K562 (cell line): ENCODE measurements around the gene SAE1.

Source experiments
- CTCF ChIP-seq, 3 experiments: IDR thresholded peaks in 2 of 3; conservative IDR thresholded peaks in 1 of 3; 2 replicates each; pipeline ENCODE4 v1.5.1; 2011 to 2012; ENCODE audit warnings: low read length in 3 of 3, mild to moderate bottlenecking in 3 of 3, control low read depth in 2 of 3, improper control_type of control experiment in 1 of 3, inconsistent platforms in 1 of 3, low read depth in 1 of 3, mixed read lengths in 1 of 3, moderate library complexity in 1 of 3; ENCODE audit not compliant: insufficient read depth in 2 of 3
- ZNF274 ChIP-seq: IDR thresholded peaks from 2 replicates; pipeline ENCODE4 v1.6.1; 2011; ENCODE audit warnings: low read depth, mild to moderate bottlenecking, low read length, moderate library complexity, borderline replicate concordance

GRCh38 chr19:47102346-47103060 is 28.1 kb upstream of the SAE1 start:
- no peak for TF ChIP-seq CTCF (IDR thresholded peaks at IDR 0.05 in 2 of 3, conservative IDR thresholded peaks at IDR 0.05 in 1 of 3; ENCODE audit: insufficient read depth in 2 of 3, low read depth in 1 of 3, low read length in 3 of 3)
- TF ChIP-seq ZNF274: no peak
